Measurements from ENCODE around the gene ANO3. TPM values are rescaled to one million over a fixed set of nuclear protein-coding genes. Genes with fewer than 3 reads are reported as not detected.

ANO3 gene
- total RNA-seq, 3 donors from 2014 or later (not counting 1 experiment from before 2014, with no cell fraction given), result not detected

DNA sequence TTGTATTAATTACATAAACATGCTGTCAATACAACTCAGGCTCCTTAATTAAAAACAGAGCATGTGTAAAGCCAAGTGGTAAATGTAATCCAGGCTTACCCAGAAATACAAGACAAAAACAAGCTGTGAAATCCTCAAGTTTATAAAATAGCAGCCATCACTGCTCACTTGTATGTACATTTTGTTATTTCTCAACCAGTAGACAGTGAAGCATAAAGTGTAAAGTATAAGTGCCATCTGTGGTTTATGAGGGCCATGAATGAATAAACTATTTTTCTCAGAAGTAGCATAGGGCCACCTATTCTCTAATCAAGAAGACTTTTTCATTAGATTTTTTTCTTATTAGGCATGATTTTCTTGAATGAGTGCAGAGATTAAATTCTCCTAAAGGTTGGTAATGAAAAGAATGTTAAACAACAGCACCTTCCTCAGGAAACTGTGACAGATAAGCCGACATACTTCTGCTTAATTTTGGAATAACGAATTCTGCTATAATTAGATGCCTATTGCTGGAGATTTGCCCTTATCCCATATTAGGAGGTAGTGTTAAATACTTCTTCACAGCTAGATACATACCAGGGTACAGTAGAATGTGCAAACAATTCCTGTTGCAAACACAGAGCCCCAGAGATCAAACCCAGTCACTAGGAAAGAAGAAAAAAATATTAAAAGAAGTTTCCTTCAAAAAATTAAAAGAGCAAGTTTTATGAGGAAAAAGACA is 377.0 kb downstream of the ANO3 start:
- Mint-ChIP-seq H3K4me3 (no peak overlapping the region), H3K36me3 (no peaks in the 10 kb centered on the region)
- no peak overlapping the region for H3K27ac ChIP-seq (ENCODE audit: low read length)

DNA sequence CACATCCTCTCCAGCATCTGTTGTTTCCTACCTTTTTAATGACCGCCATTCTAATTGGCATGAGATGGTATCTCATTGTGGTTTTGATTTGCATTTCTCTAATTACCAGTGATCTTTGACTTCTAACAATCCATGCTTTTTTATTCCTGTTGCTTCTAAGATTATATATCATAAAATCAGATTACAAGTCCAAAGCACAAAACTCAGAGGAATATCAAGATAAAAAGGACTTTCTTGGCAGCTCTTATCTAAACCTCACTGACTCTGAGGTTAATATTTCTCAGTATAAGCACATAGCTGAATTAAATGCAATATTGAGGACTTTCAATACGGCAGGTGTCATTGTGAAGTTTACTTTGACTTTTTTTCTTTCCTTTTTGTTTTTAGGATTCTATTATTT is 378.6 kb downstream of the ANO3 start:
- TF ChIP-seq, protein P1, sequence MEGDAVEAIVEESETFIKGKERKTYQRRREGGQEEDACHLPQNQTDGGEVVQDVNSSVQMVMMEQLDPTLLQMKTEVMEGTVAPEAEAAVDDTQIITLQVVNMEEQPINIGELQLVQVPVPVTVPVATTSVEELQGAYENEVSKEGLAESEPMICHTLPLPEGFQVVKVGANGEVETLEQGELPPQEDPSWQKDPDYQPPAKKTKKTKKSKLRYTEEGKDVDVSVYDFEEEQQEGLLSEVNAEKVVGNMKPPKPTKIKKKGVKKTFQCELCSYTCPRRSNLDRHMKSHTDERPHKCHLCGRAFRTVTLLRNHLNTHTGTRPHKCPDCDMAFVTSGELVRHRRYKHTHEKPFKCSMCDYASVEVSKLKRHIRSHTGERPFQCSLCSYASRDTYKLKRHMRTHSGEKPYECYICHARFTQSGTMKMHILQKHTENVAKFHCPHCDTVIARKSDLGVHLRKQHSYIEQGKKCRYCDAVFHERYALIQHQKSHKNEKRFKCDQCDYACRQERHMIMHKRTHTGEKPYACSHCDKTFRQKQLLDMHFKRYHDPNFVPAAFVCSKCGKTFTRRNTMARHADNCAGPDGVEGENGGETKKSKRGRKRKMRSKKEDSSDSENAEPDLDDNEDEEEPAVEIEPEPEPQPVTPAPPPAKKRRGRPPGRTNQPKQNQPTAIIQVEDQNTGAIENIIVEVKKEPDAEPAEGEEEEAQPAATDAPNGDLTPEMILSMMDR (IDR thresholded peaks at IDR 0.05), result no peak
- no peak overlapping the region for H3K4me3 Mint-ChIP-seq
- intact Hi-C loops (cut with micrococcal nuclease), result no loop called here
- H3K27me3 Mint-ChIP-seq (ENCODE audit: low read depth in 2 of 2), result no peaks in the 10 kb centered on the region
- Histone ChIP-seq H3K36me3 (ENCODE audit: control insufficient read depth, insufficient read depth, low read length) (no peaks in the 10 kb centered on the region), H3K4me1 (ENCODE audit: control insufficient read depth, insufficient read depth, low read length) (no peaks in the 10 kb centered on the region), H3K4me3 (ENCODE audit: low read length) (no peak overlapping the region), H3K27me3 (ENCODE audit: control insufficient read depth, insufficient read depth, low read length) (no peaks in the 10 kb centered on the region), H3K9me3 (ENCODE audit: control insufficient read depth, insufficient read depth, low read length) (no peaks in the 10 kb centered on the region), H3K27ac (ENCODE audit: low read length) (no peak overlapping the region)
- no peaks in the 10 kb centered on the region for H3K36me3 Mint-ChIP-seq
- no peak overlapping the region for H3K27ac Mint-ChIP-seq
- DNase-seq (no peak), ATAC-seq (no peak)
- H3K4me1 Mint-ChIP-seq, result no peaks in the 10 kb centered on the region
- WGBS (ENCODE audit: insufficient coverage), result no CpG with 5 or more reads among the region's 2 CpGs
- peaks cover 18% of the 10 kb centered on the region in 2 donors for H3K9me3 Mint-ChIP-seq

More for the DNA sequence above, 377.0 kb downstream of the ANO3 start:
- intact Hi-C loops (cut with micrococcal nuclease), result no loop called here
- H3K36me3 ChIP-seq (ENCODE audit: control insufficient read depth, insufficient read depth, low read length), result no peaks in the 10 kb centered on the region
- no CpG with 5 or more reads among the region's 2 CpGs for WGBS (ENCODE audit: insufficient coverage)
- no peak overlapping the region for H3K27ac Mint-ChIP-seq
- TF ChIP-seq, protein P1 (IDR thresholded peaks at IDR 0.05), result no peak
- no peaks in the 10 kb centered on the region for H3K4me1 Mint-ChIP-seq
- ATAC-seq (no peak), DNase-seq (no peak)
- no peaks in the 10 kb centered on the region for H3K9me3 ChIP-seq (ENCODE audit: control insufficient read depth, insufficient read depth, low read length)
- H3K27me3 Mint-ChIP-seq (ENCODE audit: low read depth in 2 of 2), result no peaks in the 10 kb centered on the region
- H3K27me3 ChIP-seq (ENCODE audit: control insufficient read depth, insufficient read depth, low read length), result no peaks in the 10 kb centered on the region
- no peaks in the 10 kb centered on the region for H3K4me1 ChIP-seq (ENCODE audit: control insufficient read depth, insufficient read depth, low read length)
- no peak overlapping the region for H3K4me3 ChIP-seq (ENCODE audit: low read length)
- peaks cover 26 to 27% of the 10 kb centered on the region in 2 donors for H3K9me3 Mint-ChIP-seq

DNA sequence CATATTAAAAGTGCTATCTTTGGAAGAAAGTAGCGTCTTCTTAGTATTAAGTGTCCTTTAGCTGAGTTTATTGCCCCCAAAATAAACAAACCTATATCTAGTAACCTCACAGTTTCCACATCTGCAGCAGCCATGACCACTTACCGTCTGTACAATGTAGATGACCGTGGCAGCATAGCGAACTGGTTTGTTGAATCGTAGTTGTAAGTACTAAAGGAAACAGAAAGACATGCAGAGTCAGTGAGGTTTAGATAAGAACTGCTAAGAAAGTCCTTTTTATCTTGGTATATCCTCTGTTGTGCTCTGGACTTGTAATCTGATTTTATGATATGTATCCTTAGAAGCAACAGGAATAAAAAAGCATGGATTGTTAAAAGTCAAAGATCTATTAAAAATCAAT is 380.6 kb downstream of the ANO3 start:
- peaks cover 13 to 15% of the 10 kb centered on the region in 2 donors for H3K9me3 Mint-ChIP-seq
- no peak overlapping the region for H3K4me3 ChIP-seq (ENCODE audit: low read length)

More for the DNA sequence above, 380.6 kb downstream of the ANO3 start:
- Mint-ChIP-seq H3K4me3 (no peak overlapping the region), H3K4me1 (no peaks in the 10 kb centered on the region), H3K27ac (no peak overlapping the region), H3K36me3 (no peaks in the 10 kb centered on the region), H3K27me3 (ENCODE audit: low read depth in 2 of 2) (no peaks in the 10 kb centered on the region)
- intact Hi-C loops (cut with micrococcal nuclease), result no loop called here
- H3K27ac ChIP-seq (ENCODE audit: low read length), result no peak overlapping the region
- 57% methylated on average over 4 of the region's 5 CpGs for WGBS (ENCODE audit: insufficient coverage)
- no peaks in the 10 kb centered on the region for H3K4me1 ChIP-seq (ENCODE audit: control insufficient read depth, insufficient read depth, low read length)
- no peaks in the 10 kb centered on the region for H3K9me3 ChIP-seq (ENCODE audit: control insufficient read depth, insufficient read depth, low read length)
- H3K36me3 ChIP-seq (ENCODE audit: control insufficient read depth, insufficient read depth, low read length), result no peaks in the 10 kb centered on the region
- DNase-seq (no peak), ATAC-seq (no peak)
- TF ChIP-seq, protein P1 (IDR thresholded peaks at IDR 0.05), result no peak
- no peaks in the 10 kb centered on the region for H3K27me3 ChIP-seq (ENCODE audit: control insufficient read depth, insufficient read depth, low read length)

Other genes starting within 250 kb of the ANO3 start
- not detected for gene MUC15, start 240.1 kb downstream of the ANO3 start, total RNA-seq

Data from natural killer cell (primary cell).